K562 (cell line): ENCODE measurements around the gene ZNF814. TPM values are rescaled to one million over a fixed set of nuclear protein-coding genes. Genes with fewer than 3 reads are reported as not detected.

ENCODE experiments used
- BHLHE40 ChIP-seq: IDR thresholded peaks from 2 replicates; pipeline ENCODE4 v1.6.1; 2011; ENCODE audit warnings: low read length, improper control_type of control experiment
- FOSL1 ChIP-seq: fragments of 200-800 bp; sonication (Bioruptor generic); conservative IDR thresholded peaks from 2 replicates; pipeline ENCODE4 v1.6.1; 2016; ENCODE audit warnings: missing genetic modification characterization, missing compliant biosample characterization
- HDAC1 ChIP-seq, 2 experiments: fragments of 450-650 bp; IDR thresholded peaks; 2 replicates each; pipeline ENCODE4 v1.6.1; 2016 to 2017; ENCODE audit warnings: inconsistent platforms in 1 of 2, mild to moderate bottlenecking in 1 of 2, moderate library complexity in 1 of 2
- NFE2 ChIP-seq: IDR thresholded peaks from 2 replicates; pipeline ENCODE4 v1.6.1; 2014; ENCODE audit warnings: antibody characterized with exemption, low read depth
- NR2F6 ChIP-seq: fragments of 450-650 bp; formaldehyde crosslinking; IDR thresholded peaks from 2 replicates; pipeline ENCODE4 v1.4.0; 2020; ENCODE audit warnings: mild to moderate bottlenecking
- PML ChIP-seq: IDR thresholded peaks from 2 replicates; pipeline ENCODE4 v1.6.1; 2012; ENCODE audit warnings: low read length, inconsistent platforms
- POLR2A ChIP-seq: fragments of 450-650 bp; conservative IDR thresholded peaks from 2 replicates; pipeline ENCODE4 v1.6.1; 2016
- TCFL5 ChIP-seq: fragments of 250-450 bp; sonication (Bioruptor Pico); conservative IDR thresholded peaks from 2 replicates; pipeline ENCODE4 v1.6.1; 2021; ENCODE audit warnings: mild to moderate bottlenecking, moderate library complexity, matching md5 sums
- ZNF354B ChIP-seq: fragments of 250-450 bp; sonication (Bioruptor Pico); IDR thresholded peaks from 2 replicates; pipeline ENCODE4 v1.4.0; 2020
- polyA plus RNA-seq, 8 experiments: library from polyadenylated mRNA; depleted of rRNA in 4 of 8; stranded (reverse) in 5 of 8; unstranded in 3 of 8; fragments of >200 nt; fragmentation: Nextera tagmentation in 2 of 8; fragmentation: Illumina TruSeq in 1 of 8; extraction: Ambion mirVana in 2 of 8; extraction: Trizol in 1 of 8; gene quantifications; 2 replicates each; pipeline versions ENCODE4 v1.2.1 to v1.2.3, GENCODE V29; 2011 to 2014; ENCODE audit warnings: inconsistent platforms in 1 of 8, missing spikeins in 1 of 8
- total RNA-seq, 7 experiments: library from RNA; depleted of rRNA in 6 of 7; stranded (reverse); fragments of >200 nt in 6 of 7; fragmentation: Illumina TruSeq in 2 of 7; extraction: Trizol in 2 of 7; gene quantifications; 2 replicates each; pipeline versions ENCODE4 v1.2.1 to v1.2.3, GENCODE V29; 2011 to 2021; ENCODE audit warnings: low replicate concordance in 1 of 7
- TF ChIP-seq, protein P1 (sequence below), 2 experiments: fragments of 450-650 bp in 1 of 2; sonication (generic) in 1 of 2; formaldehyde crosslinking in 1 of 2; IDR thresholded peaks; 2 replicates each; pipeline versions ENCODE4 v1.7.1 to v1.9.0; 2016 to 2022; ENCODE audit warnings: inconsistent platforms in 1 of 2, mild to moderate bottlenecking in 1 of 2, missing genetic modification reagents in 1 of 2
- TF ChIP-seq, protein P2 (sequence below): sonication (generic); formaldehyde crosslinking; IDR thresholded peaks from 2 replicates; pipeline ENCODE4 v1.9.0; 2022; ENCODE audit warnings: mild to moderate bottlenecking, missing genetic modification reagents
- TF ChIP-seq, protein P3 (sequence below): fragments of 450-650 bp; IDR thresholded peaks from 2 replicates; pipeline ENCODE4 v1.6.1; 2016
- TF ChIP-seq, protein P4 (sequence below): fragments of 450-650 bp; IDR thresholded peaks from 2 replicates; pipeline ENCODE4 v1.6.1; 2018; ENCODE audit not compliant: partially characterized antibody

Gene ZNF814
- total and polyA plus RNA-seq, 9 of the 15 experiments (the other 6 are each of a cell fraction or from before 2014, with no cell fraction given), result 0.42 to 3.5 (median 1.9) TPM

DNA sequence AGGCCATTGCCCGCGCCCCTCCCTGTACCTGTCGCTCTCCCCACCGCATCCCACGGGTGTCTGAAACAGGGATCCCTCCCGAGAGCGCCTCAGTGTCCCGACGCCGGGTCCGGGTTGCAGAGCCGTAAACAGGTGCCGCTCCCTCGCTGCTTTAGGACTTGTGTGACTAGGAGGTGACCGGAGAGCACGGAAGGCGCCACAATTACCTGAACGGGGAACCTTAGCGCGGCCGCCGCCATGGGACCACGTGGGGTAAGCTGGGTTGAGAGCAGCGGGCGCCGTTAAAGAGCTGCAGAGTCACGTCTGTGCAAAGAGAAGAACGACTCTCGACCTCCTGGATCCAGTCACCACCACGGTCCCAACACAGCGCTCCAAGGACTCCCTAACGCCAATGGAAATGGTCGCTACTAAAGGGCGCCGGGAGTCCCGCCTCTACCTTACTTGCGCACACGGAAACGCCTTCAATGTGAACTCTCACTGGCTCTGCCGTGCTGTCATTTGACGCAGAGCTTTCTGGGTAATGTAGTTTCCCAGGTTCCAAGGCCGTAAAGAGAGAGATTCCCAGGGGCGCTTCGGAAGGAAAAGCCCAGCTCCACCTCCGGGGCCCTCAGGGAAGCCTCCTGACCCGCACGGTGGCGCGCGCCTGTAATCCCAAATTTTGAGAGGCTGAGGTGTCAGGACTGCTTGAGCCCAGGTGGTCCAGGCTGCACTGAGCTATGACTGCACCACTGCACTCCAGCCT, 74.2 kb downstream of the ZNF814 start, which contains the start of gene ZNF552 (continued):
- TF ChIP-seq, protein P1, sequence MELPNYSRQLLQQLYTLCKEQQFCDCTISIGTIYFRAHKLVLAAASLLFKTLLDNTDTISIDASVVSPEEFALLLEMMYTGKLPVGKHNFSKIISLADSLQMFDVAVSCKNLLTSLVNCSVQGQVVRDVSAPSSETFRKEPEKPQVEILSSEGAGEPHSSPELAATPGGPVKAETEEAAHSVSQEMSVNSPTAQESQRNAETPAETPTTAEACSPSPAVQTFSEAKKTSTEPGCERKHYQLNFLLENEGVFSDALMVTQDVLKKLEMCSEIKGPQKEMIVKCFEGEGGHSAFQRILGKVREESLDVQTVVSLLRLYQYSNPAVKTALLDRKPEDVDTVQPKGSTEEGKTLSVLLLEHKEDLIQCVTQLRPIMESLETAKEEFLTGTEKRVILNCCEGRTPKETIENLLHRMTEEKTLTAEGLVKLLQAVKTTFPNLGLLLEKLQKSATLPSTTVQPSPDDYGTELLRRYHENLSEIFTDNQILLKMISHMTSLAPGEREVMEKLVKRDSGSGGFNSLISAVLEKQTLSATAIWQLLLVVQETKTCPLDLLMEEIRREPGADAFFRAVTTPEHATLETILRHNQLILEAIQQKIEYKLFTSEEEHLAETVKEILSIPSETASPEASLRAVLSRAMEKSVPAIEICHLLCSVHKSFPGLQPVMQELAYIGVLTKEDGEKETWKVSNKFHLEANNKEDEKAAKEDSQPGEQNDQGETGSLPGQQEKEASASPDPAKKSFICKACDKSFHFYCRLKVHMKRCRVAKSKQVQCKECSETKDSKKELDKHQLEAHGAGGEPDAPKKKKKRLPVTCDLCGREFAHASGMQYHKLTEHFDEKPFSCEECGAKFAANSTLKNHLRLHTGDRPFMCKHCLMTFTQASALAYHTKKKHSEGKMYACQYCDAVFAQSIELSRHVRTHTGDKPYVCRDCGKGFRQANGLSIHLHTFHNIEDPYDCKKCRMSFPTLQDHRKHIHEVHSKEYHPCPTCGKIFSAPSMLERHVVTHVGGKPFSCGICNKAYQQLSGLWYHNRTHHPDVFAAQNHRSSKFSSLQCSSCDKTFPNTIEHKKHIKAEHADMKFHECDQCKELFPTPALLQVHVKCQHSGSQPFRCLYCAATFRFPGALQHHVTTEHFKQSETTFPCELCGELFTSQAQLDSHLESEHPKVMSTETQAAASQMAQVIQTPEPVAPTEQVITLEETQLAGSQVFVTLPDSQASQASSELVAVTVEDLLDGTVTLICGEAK (IDR thresholded peaks at IDR 0.05), result peak; percentile 86
- TF ChIP-seq, protein P1 (CRISPR knock-in tag; IDR thresholded peaks at IDR 0.05), result no peak
- TF ChIP-seq HDAC1 (IDR thresholded peaks at IDR 0.05) (peak in 1 of 2 experiments; percentile 81; a peak in 2 of 4 replicates), FOSL1 (tag) (no peak), NFE2 (0 out of 2 replicates have a peak, but pooled peaks have one; percentile 1), ZNF354B (no peak), NR2F6 (CRISPR knock-in tag) (no peak), PML (0 out of 2 replicates have a peak, but pooled peaks have one; percentile 47), POLR2A (peak; percentile 88), TCFL5 (CRISPR knock-in tag) (no peak), BHLHE40 (no peak)
- TF ChIP-seq, protein P2, sequence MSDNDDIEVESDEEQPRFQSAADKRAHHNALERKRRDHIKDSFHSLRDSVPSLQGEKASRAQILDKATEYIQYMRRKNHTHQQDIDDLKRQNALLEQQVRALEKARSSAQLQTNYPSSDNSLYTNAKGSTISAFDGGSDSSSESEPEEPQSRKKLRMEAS (CRISPR knock-in tag), result peak; percentile 79
- TF ChIP-seq, protein P3, sequence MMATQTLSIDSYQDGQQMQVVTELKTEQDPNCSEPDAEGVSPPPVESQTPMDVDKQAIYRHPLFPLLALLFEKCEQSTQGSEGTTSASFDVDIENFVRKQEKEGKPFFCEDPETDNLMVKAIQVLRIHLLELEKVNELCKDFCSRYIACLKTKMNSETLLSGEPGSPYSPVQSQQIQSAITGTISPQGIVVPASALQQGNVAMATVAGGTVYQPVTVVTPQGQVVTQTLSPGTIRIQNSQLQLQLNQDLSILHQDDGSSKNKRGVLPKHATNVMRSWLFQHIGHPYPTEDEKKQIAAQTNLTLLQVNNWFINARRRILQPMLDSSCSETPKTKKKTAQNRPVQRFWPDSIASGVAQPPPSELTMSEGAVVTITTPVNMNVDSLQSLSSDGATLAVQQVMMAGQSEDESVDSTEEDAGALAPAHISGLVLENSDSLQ, result peak; percentile 99
- TF ChIP-seq, protein P4, sequence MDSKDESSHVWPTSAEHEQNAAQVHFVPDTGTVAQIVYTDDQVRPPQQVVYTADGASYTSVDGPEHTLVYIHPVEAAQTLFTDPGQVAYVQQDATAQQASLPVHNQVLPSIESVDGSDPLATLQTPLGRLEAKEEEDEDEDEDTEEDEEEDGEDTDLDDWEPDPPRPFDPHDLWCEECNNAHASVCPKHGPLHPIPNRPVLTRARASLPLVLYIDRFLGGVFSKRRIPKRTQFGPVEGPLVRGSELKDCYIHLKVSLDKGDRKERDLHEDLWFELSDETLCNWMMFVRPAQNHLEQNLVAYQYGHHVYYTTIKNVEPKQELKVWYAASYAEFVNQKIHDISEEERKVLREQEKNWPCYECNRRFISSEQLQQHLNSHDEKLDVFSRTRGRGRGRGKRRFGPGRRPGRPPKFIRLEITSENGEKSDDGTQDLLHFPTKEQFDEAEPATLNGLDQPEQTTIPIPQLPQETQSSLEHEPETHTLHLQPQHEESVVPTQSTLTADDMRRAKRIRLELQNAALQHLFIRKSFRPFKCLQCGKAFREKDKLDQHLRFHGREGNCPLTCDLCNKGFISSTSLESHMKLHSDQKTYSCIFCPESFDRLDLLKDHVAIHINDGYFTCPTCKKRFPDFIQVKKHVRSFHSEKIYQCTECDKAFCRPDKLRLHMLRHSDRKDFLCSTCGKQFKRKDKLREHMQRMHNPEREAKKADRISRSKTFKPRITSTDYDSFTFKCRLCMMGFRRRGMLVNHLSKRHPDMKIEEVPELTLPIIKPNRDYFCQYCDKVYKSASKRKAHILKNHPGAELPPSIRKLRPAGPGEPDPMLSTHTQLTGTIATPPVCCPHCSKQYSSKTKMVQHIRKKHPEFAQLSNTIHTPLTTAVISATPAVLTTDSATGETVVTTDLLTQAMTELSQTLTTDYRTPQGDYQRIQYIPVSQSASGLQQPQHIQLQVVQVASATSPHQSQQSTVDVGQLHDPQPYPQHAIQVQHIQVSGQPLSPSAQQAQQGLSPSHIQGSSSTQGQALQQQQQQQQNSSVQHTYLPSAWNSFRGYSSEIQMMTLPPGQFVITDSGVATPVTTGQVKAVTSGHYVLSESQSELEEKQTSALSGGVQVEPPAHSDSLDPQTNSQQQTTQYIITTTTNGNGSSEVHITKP, result peak; percentile 99
